ENCODE results near the gene ADGRL2. TPM values are rescaled to one million over a fixed set of nuclear protein-coding genes. Genes with fewer than 3 reads are reported as not detected.

Gene ADGRL2
- total and polyA plus RNA-seq, 9 of the 15 experiments (the other 6 are each of a cell fraction or from before 2014, with no cell fraction given) = 0.03 to 0.15 (median 0.13) TPM; not detected in 6

DNA sequence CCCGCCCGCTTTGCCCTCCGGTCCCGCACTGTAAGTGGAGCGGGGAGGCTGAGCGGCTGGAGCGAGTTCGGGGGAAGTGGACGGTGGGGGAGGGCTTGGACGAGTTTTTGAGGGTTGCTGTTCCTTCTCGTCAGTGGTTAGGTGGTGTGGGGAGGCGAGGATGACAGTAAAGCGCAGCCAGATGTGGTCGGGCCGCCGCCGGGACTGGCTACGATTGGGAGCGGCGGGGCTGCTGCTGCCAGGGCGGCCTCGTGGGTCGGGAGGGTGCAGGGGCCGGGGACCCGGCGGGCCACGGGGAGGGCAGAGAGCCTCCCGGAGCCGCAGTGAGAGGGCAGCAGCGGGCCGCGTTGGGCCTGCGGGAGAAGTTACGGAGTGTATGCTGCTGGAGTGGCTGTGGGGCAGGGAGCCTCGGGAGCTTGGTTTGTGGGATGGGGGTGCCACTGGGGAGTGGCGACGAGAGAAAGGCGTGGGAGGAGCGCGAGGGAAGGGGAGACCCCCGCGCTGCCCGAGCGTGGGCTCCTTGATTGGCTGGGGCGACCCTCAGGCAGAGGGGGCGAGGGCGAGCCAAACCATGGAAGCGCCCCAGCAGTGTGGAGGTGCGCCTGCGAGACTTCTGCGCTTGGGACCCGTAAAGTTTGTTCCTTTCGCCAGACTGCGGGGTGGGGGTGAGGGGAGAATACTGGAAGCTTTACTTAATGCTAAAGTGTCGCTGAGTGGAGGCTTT, 2.1 kb downstream of the ADGRL2 start:
- no peak for ATAC-seq
- H3K9me3 ChIP-seq (replicated peaks; ENCODE audit: control insufficient read depth, insufficient read depth, low read depth, low read length) = no peaks in the 10 kb centered on the region
- ChIA-PET CTCF (ENCODE audit: low intra/inter-chr PET ratio) (no interaction called here), POLR2A (no interaction called here)
- H3K36me3 ChIP-seq (ENCODE audit: control insufficient read depth, insufficient read depth, low read length) = no peaks in the 10 kb centered on the region
- no peak for DNase-seq (ENCODE audit: extremely low read depth in 1 of 4, low spot score in 3 of 4)
- no peaks in the 10 kb centered on the region for H3K79me2 ChIP-seq (ENCODE audit: control insufficient read depth, insufficient read depth, low read length)
- no peaks in the 10 kb centered on the region for H3K4me1 ChIP-seq (replicated peaks in 1 of 2; ENCODE audit: control insufficient read depth in 2 of 2, insufficient read depth in 2 of 2, low read length in 2 of 2)
- no peak overlapping the region for H3K9ac ChIP-seq (ENCODE audit: insufficient read depth in 1 of 2, low read depth in 2 of 2, low read length in 2 of 2)
- H3K4me2 ChIP-seq (ENCODE audit: insufficient read depth, low read length) = no peak overlapping the region
- intact Hi-C loops (cut with micrococcal nuclease) (no loop called here), in situ Hi-C loops (cut with MboI) (no loop called here)
- H3K4me3 ChIP-seq = no peak overlapping the region
- H2AFZ ChIP-seq (ENCODE audit: low read depth, low read length) = no peak overlapping the region
- no peaks in the 10 kb centered on the region for H3K9me1 ChIP-seq (ENCODE audit: control insufficient read depth, insufficient read depth, low read length)
- H4K20me1 ChIP-seq (replicated peaks; ENCODE audit: control insufficient read depth, insufficient read depth, low read length) = no peaks in the 10 kb centered on the region
- H3K27ac ChIP-seq (ENCODE audit: extremely low read depth, low read depth, low read length) = no peak overlapping the region
- BruUV-seq (replicated peaks) = no TSS peak
- WGBS (ENCODE audit: insufficient coverage, low coverage, missing lambda C conversion rate) = 3% methylated on average over 27 of the region's 55 CpGs
- FAIRE-seq = no peak
- H3K27me3 ChIP-seq (ENCODE audit: control insufficient read depth in 2 of 2, insufficient read depth in 2 of 2, low read length in 2 of 2) = no peaks in the 10 kb centered on the region
- TF ChIP-seq ZNF12 (CRISPR knock-in tag; IDR thresholded peaks at IDR 0.05) = no peak
- no peak for TF ChIP-seq DIDO1 (tag; IDR thresholded peaks at IDR 0.05; ENCODE audit: low read depth)
- TF ChIP-seq GABPA (tag; conservative IDR thresholded peaks at IDR 0.05; ENCODE audit: low read depth) = no peak
- no peak for TF ChIP-seq NFE2L1 (tag; IDR thresholded peaks at IDR 0.05; ENCODE audit: borderline replicate concordance, low read depth)
- TF ChIP-seq HLTF (IDR thresholded peaks at IDR 0.05) = no peak
- TF ChIP-seq ZNF324 (CRISPR knock-in tag; IDR thresholded peaks at IDR 0.05) = no peak
- TF ChIP-seq, protein P1, sequence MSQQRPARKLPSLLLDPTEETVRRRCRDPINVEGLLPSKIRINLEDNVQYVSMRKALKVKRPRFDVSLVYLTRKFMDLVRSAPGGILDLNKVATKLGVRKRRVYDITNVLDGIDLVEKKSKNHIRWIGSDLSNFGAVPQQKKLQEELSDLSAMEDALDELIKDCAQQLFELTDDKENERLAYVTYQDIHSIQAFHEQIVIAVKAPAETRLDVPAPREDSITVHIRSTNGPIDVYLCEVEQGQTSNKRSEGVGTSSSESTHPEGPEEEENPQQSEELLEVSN (IDR thresholded peaks at IDR 0.05; ENCODE audit: borderline replicate concordance in 1 of 2, extremely low read depth in 1 of 2, insufficient read depth in 1 of 2, insufficient read length in 1 of 2, low read depth in 1 of 2, low read length in 1 of 2, poor library complexity in 1 of 2, severe bottlenecking in 1 of 2) = no peak
- TF ChIP-seq, protein P2, sequence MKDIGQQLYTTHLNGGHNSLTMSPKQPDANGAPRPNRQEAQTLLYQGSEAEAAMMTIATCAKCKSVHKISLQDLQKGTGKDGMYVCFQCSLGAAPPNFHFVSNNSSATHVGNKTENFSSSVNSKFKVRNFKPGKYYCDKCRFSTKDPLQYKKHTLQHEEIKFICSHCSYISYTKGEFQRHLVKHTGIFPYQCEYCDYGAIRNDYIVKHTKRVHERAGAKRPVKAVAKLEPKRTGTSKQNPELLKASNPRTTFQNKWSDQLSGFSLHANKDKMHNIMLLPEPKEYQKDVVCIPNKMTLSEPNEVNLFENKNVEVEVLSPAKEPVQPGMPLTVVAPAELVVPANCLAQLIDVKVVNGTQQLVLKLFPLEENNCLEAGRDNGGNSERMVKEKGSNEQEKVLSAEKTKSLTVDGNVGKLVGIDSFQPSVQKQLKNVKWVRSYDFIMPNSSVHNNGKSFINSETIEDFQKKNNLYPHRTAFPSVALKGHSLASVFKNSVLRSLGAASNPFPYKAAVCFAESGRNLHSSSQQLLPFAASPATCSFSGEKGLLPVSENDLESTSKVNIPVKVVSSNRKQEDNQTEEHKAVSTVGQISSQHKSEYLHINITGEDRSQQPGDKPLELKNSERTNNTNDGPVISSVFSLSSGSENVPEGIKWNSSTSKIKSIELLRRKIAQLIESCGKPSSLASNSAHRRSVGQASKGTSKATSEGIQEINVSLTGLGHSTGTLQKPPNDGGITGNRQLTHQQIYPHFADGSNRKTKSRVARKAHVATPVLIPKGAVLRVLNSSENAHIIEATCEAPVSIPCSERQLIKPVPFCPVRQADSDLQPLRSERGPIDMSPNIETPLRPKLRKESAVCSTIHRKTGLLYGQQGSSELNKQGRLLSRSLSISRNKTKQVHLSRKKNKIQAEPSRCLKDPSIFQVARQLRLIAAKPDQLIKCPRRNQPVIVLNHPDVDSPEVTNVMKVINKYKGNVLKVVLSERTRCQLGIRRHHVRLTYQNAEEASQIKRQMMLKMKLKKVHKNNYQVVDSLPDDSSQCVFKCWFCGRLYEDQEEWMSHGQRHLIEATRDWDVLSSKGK (CRISPR knock-in tag; IDR thresholded peaks at IDR 0.05) = no peak
- TF ChIP-seq RFX7 (CRISPR knock-in tag; IDR thresholded peaks at IDR 0.05) = no peak
- no peak for TF ChIP-seq ZC3H8 (IDR thresholded peaks at IDR 0.05)
- no peak for TF ChIP-seq GATAD2A (IDR thresholded peaks at IDR 0.05)
- TF ChIP-seq NONO (IDR thresholded peaks at IDR 0.05; ENCODE audit: low read depth in 2 of 2, low read length in 1 of 2) = no peak
- TF ChIP-seq, protein P3, sequence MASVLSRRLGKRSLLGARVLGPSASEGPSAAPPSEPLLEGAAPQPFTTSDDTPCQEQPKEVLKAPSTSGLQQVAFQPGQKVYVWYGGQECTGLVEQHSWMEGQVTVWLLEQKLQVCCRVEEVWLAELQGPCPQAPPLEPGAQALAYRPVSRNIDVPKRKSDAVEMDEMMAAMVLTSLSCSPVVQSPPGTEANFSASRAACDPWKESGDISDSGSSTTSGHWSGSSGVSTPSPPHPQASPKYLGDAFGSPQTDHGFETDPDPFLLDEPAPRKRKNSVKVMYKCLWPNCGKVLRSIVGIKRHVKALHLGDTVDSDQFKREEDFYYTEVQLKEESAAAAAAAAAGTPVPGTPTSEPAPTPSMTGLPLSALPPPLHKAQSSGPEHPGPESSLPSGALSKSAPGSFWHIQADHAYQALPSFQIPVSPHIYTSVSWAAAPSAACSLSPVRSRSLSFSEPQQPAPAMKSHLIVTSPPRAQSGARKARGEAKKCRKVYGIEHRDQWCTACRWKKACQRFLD (CRISPR knock-in tag; IDR thresholded peaks at IDR 0.05) = no peak
- TF ChIP-seq, protein P4, sequence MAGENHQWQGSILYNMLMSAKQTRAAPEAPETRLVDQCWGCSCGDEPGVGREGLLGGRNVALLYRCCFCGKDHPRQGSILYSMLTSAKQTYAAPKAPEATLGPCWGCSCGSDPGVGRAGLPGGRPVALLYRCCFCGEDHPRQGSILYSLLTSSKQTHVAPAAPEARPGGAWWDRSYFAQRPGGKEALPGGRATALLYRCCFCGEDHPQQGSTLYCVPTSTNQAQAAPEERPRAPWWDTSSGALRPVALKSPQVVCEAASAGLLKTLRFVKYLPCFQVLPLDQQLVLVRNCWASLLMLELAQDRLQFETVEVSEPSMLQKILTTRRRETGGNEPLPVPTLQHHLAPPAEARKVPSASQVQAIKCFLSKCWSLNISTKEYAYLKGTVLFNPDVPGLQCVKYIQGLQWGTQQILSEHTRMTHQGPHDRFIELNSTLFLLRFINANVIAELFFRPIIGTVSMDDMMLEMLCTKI (IDR thresholded peaks at IDR 0.05; ENCODE audit: partially characterized antibody) = no peak
